HG03064 (cell line): ENCODE measurements around the gene TRPV2.

Source experiments
- ATAC-seq: cut with Tn5 transposase; IDR thresholded peaks from one replicate; pipeline ENCODE4 v1.9.1; 2021; ENCODE audit warnings: low read depth; ENCODE audit not compliant: unreplicated experiment

The TRPV2 gene

GRCh38 chr17:16472539-16472938 is 57.2 kb downstream of the TRPV2 start:
- ATAC-seq = no peak

GRCh38 chr17:16473044-16474011 is 58.0 kb downstream of the TRPV2 start:
- ATAC-seq = no peak

GRCh38 chr17:16474012-16474725 is 58.8 kb downstream of the TRPV2 start:
- ATAC-seq = no peak

GRCh38 chr17:16475179-16475704 is 59.9 kb downstream of the TRPV2 start:
- ATAC-seq = no peak

GRCh38 chr17:16477255-16477654 is 61.9 kb downstream of the TRPV2 start:
- no peak for ATAC-seq

- no peak for ATAC-seq
These were observed 62.3 kb downstream of the TRPV2 start for GRCh38 chr17:16477666-16478065.

GRCh38 chr17:16478649-16479048 is 63.3 kb downstream of the TRPV2 start:
- ATAC-seq = no peak

- no peak for ATAC-seq
These were observed 63.9 kb downstream of the TRPV2 start for GRCh38 chr17:16479264-16479663.

GRCh38 chr17:16480995-16481394 is 65.6 kb downstream of the TRPV2 start:
- no peak for ATAC-seq

- no peak for ATAC-seq
These were observed 66.9 kb downstream of the TRPV2 start for GRCh38 chr17:16482253-16482652.

GRCh38 chr17:16483021-16483645 is 67.8 kb downstream of the TRPV2 start:
- ATAC-seq = no peak

- ATAC-seq = no peak
These were observed 69.2 kb downstream of the TRPV2 start for GRCh38 chr17:16484445-16485175.
